Brain microvascular endothelial cell (primary cell): ENCODE data around the gene ATAD2B.

Experiments
- DNase-seq: peaks from one replicate; pipeline ENCODE4 v3.0.0-alpha.2; 2020
- H3K27ac ChIP-seq: fragments of 250-450 bp; sonication (Bioruptor Pico); 2 replicates; pipeline ENCODE4 v1.5.1; 2020; ENCODE audit warnings: mild to moderate bottlenecking, moderate library complexity
- H3K27me3 ChIP-seq: fragments of 250-450 bp; sonication (Bioruptor Pico); replicated peaks from 2 replicates; pipeline ENCODE4 v1.5.1; 2020; ENCODE audit warnings: mild to moderate bottlenecking
- H3K36me3 ChIP-seq: fragments of 250-450 bp; sonication (Bioruptor Pico); replicated peaks from 2 replicates; pipeline ENCODE4 v1.5.1; 2020; ENCODE audit warnings: mild to moderate bottlenecking
- H3K4me3 ChIP-seq: 2 replicates; pipeline ENCODE4 v1.5.1; 2011; ENCODE audit warnings: low read depth, mild to moderate bottlenecking, control low read depth, low read length, moderate library complexity
- CTCF ChIP-seq: IDR thresholded peaks from 2 replicates; pipeline ENCODE4 v1.5.1; 2011; ENCODE audit warnings: low read depth, mild to moderate bottlenecking, moderate library complexity, low read length, control low read depth, inconsistent platforms; ENCODE audit errors: missing control alignments
- in situ Hi-C: cut with HindIII; loops from 2 replicates; pipeline ENCODE4 v1.10.0; 2017; ENCODE audit warnings: low sequenced_read_pairs, low pct_ligation_motif_present

The ATAD2B gene

GRCh38 chr2:23918837-23919489 is 8.0 kb downstream of the ATAD2B start:
- in situ Hi-C loops, result loop anchor here (25.0 kb wide), 1 partner anchor 107 kb away; no protein-coding TSS in a partner anchor
- no peak for TF ChIP-seq CTCF
- no peaks in the 10 kb centered on the region for H3K36me3 ChIP-seq

GRCh38 chr2:23916727-23917405 is 10.1 kb downstream of the ATAD2B start:
- H3K27me3 ChIP-seq, result no peaks in the 10 kb centered on the region
- no peak for TF ChIP-seq CTCF
- no peak overlapping the region for H3K4me3 ChIP-seq
- H3K36me3 ChIP-seq, result no peaks in the 10 kb centered on the region
- H3K27ac ChIP-seq, result no peak overlapping the region
- in situ Hi-C loops, result loop anchor here (25.0 kb wide), 1 partner anchor 105 kb away; no protein-coding TSS in a partner anchor
- DNase-seq, result no peak

More at GRCh38 chr2:23918837-23919489, 8.0 kb downstream of the ATAD2B start:
- Histone ChIP-seq H3K27me3 (no peaks in the 10 kb centered on the region), H3K4me3 (no peak overlapping the region), H3K27ac (no peak overlapping the region)
- no peak for DNase-seq

GRCh38 chr2:23915327-23915726 is 11.6 kb downstream of the ATAD2B start:
- DNase-seq, result no peak
- in situ Hi-C loops, result loop anchor here (25.0 kb wide), 1 partner anchor 103 kb away; no protein-coding TSS in a partner anchor
- TF ChIP-seq CTCF, result no peak
- Histone ChIP-seq H3K36me3 (no peaks in the 10 kb centered on the region), H3K27me3 (no peaks in the 10 kb centered on the region), H3K4me3 (no peak overlapping the region), H3K27ac (no peak overlapping the region)

- Histone ChIP-seq H3K4me3 (no peak overlapping the region), H3K36me3 (no peaks in the 10 kb centered on the region), H3K27ac (no peak overlapping the region), H3K27me3 (no peaks in the 10 kb centered on the region)
- in situ Hi-C loops, result loop anchor here (25.0 kb wide), 1 partner anchor 100 kb away; no protein-coding TSS in a partner anchor
- DNase-seq, result no peak
- no peak for TF ChIP-seq CTCF
These were observed 14.9 kb downstream of the ATAD2B start for GRCh38 chr2:23912054-23912453.

- peak; percentile 51 for DNase-seq
- H3K27me3 ChIP-seq, result no peaks in the 10 kb centered on the region
- no peaks in the 10 kb centered on the region for H3K36me3 ChIP-seq
- no peak overlapping the region for H3K27ac ChIP-seq
- TF ChIP-seq CTCF, result no peak
- in situ Hi-C loops, result loop anchor here (25.0 kb wide), 1 partner anchor 93 kb away; no protein-coding TSS in a partner anchor
- no peak overlapping the region for H3K4me3 ChIP-seq
These were observed 21.8 kb downstream of the ATAD2B start for GRCh38 chr2:23905155-23905554.
